Mesothelial cell of epicardium (in vitro differentiated cells): ENCODE results near the gene NXNL2. TPM values are rescaled to one million over a fixed set of nuclear protein-coding genes. Genes with fewer than 3 reads are reported as not detected.

Source experiments
- DNase-seq, 2 experiments: peaks; one replicate each; pipeline ENCODE4 v3.0.0; 2021; ENCODE audit warnings: low spot score in 2 of 2; ENCODE audit not compliant: unreplicated experiment in 2 of 2
- H3K27ac Mint-ChIP-seq: 2 replicates; pipeline ENCODE4 v1.8.0; 2021; ENCODE audit warnings: mixed read lengths
- H3K27me3 Mint-ChIP-seq: 2 replicates; pipeline ENCODE4 v1.8.0; 2021; ENCODE audit warnings: low read depth, mixed read lengths
- H3K36me3 Mint-ChIP-seq: 2 replicates; pipeline ENCODE4 v1.8.0; 2021; ENCODE audit warnings: mixed read lengths
- H3K4me1 Mint-ChIP-seq: 2 replicates; pipeline ENCODE4 v1.8.0; 2021; ENCODE audit warnings: mixed read lengths
- H3K4me3 Mint-ChIP-seq: 2 replicates; pipeline ENCODE4 v1.8.0; 2021; ENCODE audit warnings: mild to moderate bottlenecking, moderate library complexity, mixed read lengths
- H3K9me3 Mint-ChIP-seq: 2 replicates; pipeline ENCODE4 v1.8.0; 2021; ENCODE audit warnings: mixed read lengths
- total RNA-seq: library from RNA; stranded (reverse); gene quantifications from 3 replicates; pipeline ENCODE4 v1.2.1, GENCODE V29; 2021
- TF ChIP-seq, protein P1 (sequence below): fragments of 200-600 bp; sonication (generic); IDR thresholded peaks from one replicate; pipeline ENCODE4 v1.5.0; 2021; ENCODE audit warnings: antibody characterized with exemption; ENCODE audit not compliant: unreplicated experiment

NXNL2 gene
- total RNA-seq, 1 donor from 2014 or later = 2.2 TPM

DNA sequence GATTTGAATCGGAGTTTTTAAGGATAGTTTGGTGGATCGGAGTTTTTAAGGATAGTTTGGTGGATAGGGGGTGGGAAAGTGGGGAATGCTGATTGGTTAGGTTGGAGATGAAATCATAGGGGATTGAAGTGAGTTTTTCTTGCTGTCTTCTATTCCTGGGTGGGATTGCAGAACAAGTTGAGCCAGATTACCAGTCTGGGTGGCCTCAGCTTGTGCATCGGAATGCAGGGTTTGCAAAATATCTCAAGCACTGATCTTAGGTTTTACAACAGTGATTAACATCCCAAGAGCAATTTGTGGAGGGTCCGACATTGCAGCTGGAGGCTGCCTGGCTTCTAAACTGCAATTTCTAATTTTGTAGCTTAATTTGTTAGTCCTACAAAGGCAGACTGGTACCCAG, 23.1 kb upstream of the NXNL2 start:
- Mint-ChIP-seq H3K9me3 (peaks cover 12% of the 10 kb centered on the region), H3K4me3 (no peak overlapping the region), H3K36me3 (no peaks in the 10 kb centered on the region), H3K27ac (no peak overlapping the region), H3K4me1 (peaks cover 2% of the 10 kb centered on the region), H3K27me3 (peaks cover 1% of the 10 kb centered on the region)
- TF ChIP-seq, protein P1, sequence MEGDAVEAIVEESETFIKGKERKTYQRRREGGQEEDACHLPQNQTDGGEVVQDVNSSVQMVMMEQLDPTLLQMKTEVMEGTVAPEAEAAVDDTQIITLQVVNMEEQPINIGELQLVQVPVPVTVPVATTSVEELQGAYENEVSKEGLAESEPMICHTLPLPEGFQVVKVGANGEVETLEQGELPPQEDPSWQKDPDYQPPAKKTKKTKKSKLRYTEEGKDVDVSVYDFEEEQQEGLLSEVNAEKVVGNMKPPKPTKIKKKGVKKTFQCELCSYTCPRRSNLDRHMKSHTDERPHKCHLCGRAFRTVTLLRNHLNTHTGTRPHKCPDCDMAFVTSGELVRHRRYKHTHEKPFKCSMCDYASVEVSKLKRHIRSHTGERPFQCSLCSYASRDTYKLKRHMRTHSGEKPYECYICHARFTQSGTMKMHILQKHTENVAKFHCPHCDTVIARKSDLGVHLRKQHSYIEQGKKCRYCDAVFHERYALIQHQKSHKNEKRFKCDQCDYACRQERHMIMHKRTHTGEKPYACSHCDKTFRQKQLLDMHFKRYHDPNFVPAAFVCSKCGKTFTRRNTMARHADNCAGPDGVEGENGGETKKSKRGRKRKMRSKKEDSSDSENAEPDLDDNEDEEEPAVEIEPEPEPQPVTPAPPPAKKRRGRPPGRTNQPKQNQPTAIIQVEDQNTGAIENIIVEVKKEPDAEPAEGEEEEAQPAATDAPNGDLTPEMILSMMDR = no peak
- DNase-seq = no peak

DNA sequence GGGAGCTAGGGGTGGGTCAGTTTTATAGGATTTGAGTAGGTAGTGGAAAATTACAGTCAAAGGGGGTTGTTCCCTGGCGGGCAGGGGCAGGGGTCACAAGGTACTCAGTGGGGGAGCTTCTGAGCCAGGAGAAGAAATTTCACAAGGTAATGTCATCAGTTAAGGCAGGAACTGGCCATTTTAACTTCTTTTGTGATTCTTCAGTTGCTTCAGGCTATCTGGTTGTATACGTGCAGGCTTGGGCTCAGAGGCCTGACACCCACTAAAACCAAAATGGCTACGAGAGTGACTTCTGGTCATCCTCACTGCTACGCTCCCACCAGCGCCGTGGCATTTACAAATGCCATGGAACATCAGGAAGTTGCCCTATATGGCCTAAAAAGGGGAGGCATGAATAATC, 20.7 kb upstream of the NXNL2 start:
- no peak overlapping the region for H3K4me3 Mint-ChIP-seq
- TF ChIP-seq, protein P1 = no peak
- H3K9me3 Mint-ChIP-seq = peaks cover 11% of the 10 kb centered on the region
- H3K4me1 Mint-ChIP-seq = peaks cover 2% of the 10 kb centered on the region
- no peak overlapping the region for H3K27ac Mint-ChIP-seq
- H3K27me3 Mint-ChIP-seq = peaks cover 1% of the 10 kb centered on the region
- no peak for DNase-seq
- H3K36me3 Mint-ChIP-seq = no peaks in the 10 kb centered on the region

DNA sequence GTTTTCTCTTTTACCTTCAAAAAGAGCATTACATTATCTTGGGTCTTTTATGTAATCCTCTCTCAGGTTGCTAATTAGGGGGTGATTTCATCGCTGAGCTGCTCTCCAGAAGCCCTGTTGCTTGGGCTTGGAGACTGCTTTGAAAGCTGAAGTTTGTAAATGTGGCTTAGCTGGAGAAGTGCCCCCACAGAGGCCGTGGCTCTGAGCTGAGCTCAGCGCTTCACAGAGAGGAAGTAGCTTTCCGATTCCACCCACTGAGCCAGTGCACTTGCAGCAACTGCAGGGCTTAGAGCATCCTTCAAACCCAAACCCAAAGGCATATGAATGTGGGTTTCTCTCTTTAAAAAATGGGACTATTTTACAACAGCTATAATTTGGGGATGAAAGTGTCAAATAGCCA, 13.7 kb upstream of the NXNL2 start:
- H3K27me3 Mint-ChIP-seq = no peaks in the 10 kb centered on the region
- DNase-seq = no peak
- no peak overlapping the region for H3K27ac Mint-ChIP-seq
- TF ChIP-seq, protein P1 = no peak
- H3K4me1 Mint-ChIP-seq = peaks cover 13% of the 10 kb centered on the region
- H3K36me3 Mint-ChIP-seq = no peaks in the 10 kb centered on the region
- no peak overlapping the region for H3K4me3 Mint-ChIP-seq
- peaks cover 4% of the 10 kb centered on the region for H3K9me3 Mint-ChIP-seq

DNA sequence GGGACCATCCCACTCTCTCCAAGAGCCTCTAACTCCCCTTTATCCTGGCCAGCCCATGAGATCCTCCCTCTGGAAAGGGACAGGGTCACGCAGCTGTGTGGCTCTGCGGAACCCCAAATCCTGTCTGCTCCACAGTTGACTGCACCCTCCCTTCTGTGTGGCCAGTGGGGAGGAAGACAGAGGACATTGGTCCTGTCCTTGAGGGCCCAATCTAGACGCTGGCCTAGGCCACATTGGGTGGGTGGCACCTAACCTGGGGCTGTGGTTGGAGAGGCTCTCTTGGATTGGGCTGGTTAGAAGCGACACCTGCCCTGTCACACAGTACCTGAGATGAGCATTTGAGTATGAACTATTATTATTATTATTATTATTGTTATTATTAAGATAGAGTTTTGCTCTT, 12.6 kb upstream of the NXNL2 start:
- no peak for DNase-seq
- no peaks in the 10 kb centered on the region for H3K27me3 Mint-ChIP-seq
- H3K36me3 Mint-ChIP-seq = no peaks in the 10 kb centered on the region
- H3K9me3 Mint-ChIP-seq = peaks cover 4% of the 10 kb centered on the region
- TF ChIP-seq, protein P1 = no peak
- H3K27ac Mint-ChIP-seq = no peak overlapping the region
- H3K4me1 Mint-ChIP-seq = peaks cover 13% of the 10 kb centered on the region
- H3K4me3 Mint-ChIP-seq = no peak overlapping the region

DNA sequence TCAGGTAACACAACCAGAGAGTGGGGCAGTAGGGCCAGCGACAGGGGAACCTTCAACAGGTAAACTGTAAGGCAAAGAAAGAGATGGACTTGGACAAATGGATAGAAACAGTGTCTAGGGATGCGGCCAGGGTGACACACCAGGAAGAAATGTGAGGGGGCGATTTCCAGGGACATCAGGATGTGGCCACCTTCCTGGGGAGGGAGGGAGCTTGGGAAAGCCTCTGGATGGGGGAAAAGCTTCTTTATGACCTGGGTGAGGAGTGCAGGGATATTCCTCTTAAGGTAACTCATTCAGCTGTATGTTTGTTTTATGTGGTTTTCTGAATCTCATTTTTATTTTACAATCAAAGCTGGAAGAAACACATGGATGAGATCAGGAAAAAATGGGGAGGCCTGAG, 11.9 kb upstream of the NXNL2 start:
- Mint-ChIP-seq H3K27ac (peak overlapping the region; percentile 1), H3K36me3 (no peaks in the 10 kb centered on the region), H3K4me1 (peaks cover 13% of the 10 kb centered on the region), H3K4me3 (no peak overlapping the region), H3K27me3 (no peaks in the 10 kb centered on the region), H3K9me3 (no peaks in the 10 kb centered on the region)
- TF ChIP-seq, protein P1 = no peak
- DNase-seq = no peak

DNA sequence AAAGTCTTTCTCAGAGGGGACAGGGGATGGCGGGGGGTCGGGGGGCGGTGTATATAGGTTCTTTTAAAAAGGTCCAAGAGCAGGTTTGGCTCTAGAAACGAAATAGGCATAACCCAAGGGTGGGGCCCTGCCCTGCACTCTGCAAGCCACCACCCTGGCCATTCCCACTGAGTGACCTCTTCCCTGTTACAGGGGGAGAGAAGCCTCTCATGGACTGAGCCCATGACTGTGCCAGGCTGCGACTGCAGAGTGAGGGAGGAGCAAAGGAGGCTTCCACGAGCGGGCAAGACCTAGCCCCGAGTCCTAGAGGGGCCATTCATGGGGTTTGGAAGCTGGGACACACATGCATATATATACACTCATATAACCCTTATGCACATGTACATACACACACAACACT, 10.1 kb upstream of the NXNL2 start:
- H3K36me3 Mint-ChIP-seq = no peaks in the 10 kb centered on the region
- peaks cover 19% of the 10 kb centered on the region for H3K4me1 Mint-ChIP-seq
- H3K27ac Mint-ChIP-seq = no peak overlapping the region
- no peaks in the 10 kb centered on the region for H3K27me3 Mint-ChIP-seq
- H3K9me3 Mint-ChIP-seq = no peaks in the 10 kb centered on the region
- no peak overlapping the region for H3K4me3 Mint-ChIP-seq
- TF ChIP-seq, protein P1 = no peak
- no peak for DNase-seq
